CD4-positive, CD25-positive, alpha-beta regulatory T cell (primary cell): ENCODE data around the gene B3GALT5. TPM values are rescaled to one million over a fixed set of nuclear protein-coding genes. Genes with fewer than 3 reads are reported as not detected.

Experiments used
- ATAC-seq, 2 donors: fragments of 150-1000 bp; cut with Tn5 transposase; one replicate each; pipeline ENCODE4 v1.10.0; 2021; ENCODE audit warnings: low read depth in 2 of 2, moderate number of reproducible peaks in 2 of 2, moderate library complexity in 1 of 2
- DNase-seq, 3 donors: peaks; one replicate each; pipeline versions ENCODE4 v3.0.0 to v3.0.0-alpha.2; 2012 to 2022; ENCODE audit warnings: mixed read lengths in 1 of 3
- H3K27ac ChIP-seq: one replicate; pipeline ENCODE4 v1.7.0; 2013; ENCODE audit warnings: mild to moderate bottlenecking, low read length; ENCODE audit not compliant: insufficient read depth, poor library complexity, severe bottlenecking
- H3K27me3 ChIP-seq: one replicate; pipeline ENCODE4 v1.7.0; 2013; ENCODE audit warnings: low read length; ENCODE audit not compliant: control insufficient read depth, insufficient read depth
- H3K36me3 ChIP-seq: one replicate; pipeline ENCODE4 v1.7.0; 2013; ENCODE audit warnings: mild to moderate bottlenecking, low read length, moderate library complexity; ENCODE audit not compliant: control insufficient read depth, insufficient read depth
- H3K4me1 ChIP-seq: 2 replicates; pipeline ENCODE4 v1.7.0; 2013; ENCODE audit warnings: mild to moderate bottlenecking, low read length; ENCODE audit not compliant: insufficient read depth, control insufficient read depth, poor library complexity, severe bottlenecking
- H3K4me3 ChIP-seq: one replicate; pipeline ENCODE4 v1.7.0; 2013; ENCODE audit warnings: low read depth, mild to moderate bottlenecking, low read length, moderate library complexity
- H3K9me3 ChIP-seq, 2 experiments: 1 replicate in 1 of 2; 2 replicates in 1 of 2; pipeline ENCODE4 v1.7.0; 2013; ENCODE audit warnings: low read length in 2 of 2, mild to moderate bottlenecking in 1 of 2, moderate library complexity in 1 of 2; ENCODE audit not compliant: control insufficient read depth in 2 of 2
- H3K27ac Mint-ChIP-seq, 3 donors: one replicate each; pipeline ENCODE4 v1.8.0; 2020 to 2022; ENCODE audit warnings: mild to moderate bottlenecking in 3 of 3, mixed read lengths in 3 of 3, moderate library complexity in 2 of 3
- H3K27me3 Mint-ChIP-seq: one replicate; pipeline ENCODE4 v1.8.0; 2022; ENCODE audit warnings: mild to moderate bottlenecking, mixed read lengths
- H3K36me3 Mint-ChIP-seq: one replicate; pipeline ENCODE4 v1.8.0; 2020; ENCODE audit warnings: mixed read lengths
- H3K4me1 Mint-ChIP-seq, 4 donors: one replicate each; pipeline ENCODE4 v1.8.0; 2020 to 2022; ENCODE audit warnings: mixed read lengths in 4 of 4, mild to moderate bottlenecking in 1 of 4
- H3K4me3 Mint-ChIP-seq, 4 donors: one replicate each; pipeline ENCODE4 v1.8.0; 2020 to 2022; ENCODE audit warnings: mild to moderate bottlenecking in 4 of 4, mixed read lengths in 4 of 4, moderate library complexity in 3 of 4
- H3K9me3 Mint-ChIP-seq, 7 donors: one replicate each; pipeline ENCODE4 v1.8.0; 2020 to 2022; ENCODE audit warnings: mixed read lengths in 7 of 7, mild to moderate bottlenecking in 3 of 7, moderate library complexity in 2 of 7
- polyA plus RNA-seq, 4 donors: library from polyadenylated mRNA; unstranded; fragments of 300-500 nt; fragmentation: Illumina TruSeq; gene quantifications; one replicate each; pipeline ENCODE4 v1.2.3, GENCODE V29; 2021
- total RNA-seq: library from RNA; stranded (reverse); gene quantifications from one replicate; pipeline ENCODE4 v1.2.3, GENCODE V29; 2022

Gene B3GALT5
- total and polyA plus RNA-seq, 5 donors from 2014 or later = not detected

GRCh38 chr21:39712273-39712672 is 99.5 kb downstream of the B3GALT5 start:
- Mint-ChIP-seq H3K27me3 (peaks cover 4% of the 10 kb centered on the region), H3K9me3 (peaks cover 0 to 4% (median 0%) of the 10 kb centered on the region in 7 donors), H3K36me3 (no peaks in the 10 kb centered on the region), H3K4me1 (no peaks in the 10 kb centered on the region), H3K27ac (no peak overlapping the region), H3K4me3 (no peak overlapping the region)
- DNase-seq (no peak), ATAC-seq (no peak)
- no peaks in the 10 kb centered on the region for H3K27me3 ChIP-seq
- no peak overlapping the region for H3K4me3 ChIP-seq
- no peak overlapping the region for H3K27ac ChIP-seq
- no peaks in the 10 kb centered on the region for H3K36me3 ChIP-seq
- no peaks in the 10 kb centered on the region for H3K4me1 ChIP-seq
- H3K9me3 ChIP-seq = no peaks in the 10 kb centered on the region

DNA sequence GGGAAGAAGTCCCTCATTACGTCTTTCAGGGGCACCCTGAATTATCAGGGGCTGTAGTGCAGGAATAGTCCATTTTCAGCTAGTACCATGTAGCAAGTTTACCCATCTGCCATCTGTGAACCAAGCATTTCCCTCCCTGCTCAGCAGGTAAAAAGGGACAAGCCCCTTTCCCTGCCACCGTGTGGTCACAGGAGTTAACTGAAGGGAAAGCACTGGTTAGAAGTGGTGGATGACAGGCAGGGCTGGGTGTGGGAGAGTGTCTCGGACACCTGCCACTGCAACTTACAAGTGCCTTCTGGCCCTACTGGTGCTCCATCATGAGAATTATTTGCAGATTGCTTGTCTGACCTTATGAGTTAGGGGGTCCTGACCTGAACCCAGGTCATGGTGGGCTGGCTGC is 100.2 kb downstream of the B3GALT5 start:
- Mint-ChIP-seq H3K36me3 (no peaks in the 10 kb centered on the region), H3K4me1 (no peaks in the 10 kb centered on the region), H3K9me3 (peaks cover 0 to 4% (median 0%) of the 10 kb centered on the region in 7 donors), H3K4me3 (no peak overlapping the region), H3K27me3 (peaks cover 4% of the 10 kb centered on the region), H3K27ac (no peak overlapping the region)
- ATAC-seq (no peak), DNase-seq (no peak)
- no peak overlapping the region for H3K4me3 ChIP-seq
- H3K36me3 ChIP-seq = no peaks in the 10 kb centered on the region
- no peaks in the 10 kb centered on the region for H3K9me3 ChIP-seq
- no peaks in the 10 kb centered on the region for H3K27me3 ChIP-seq
- no peaks in the 10 kb centered on the region for H3K4me1 ChIP-seq
- no peak overlapping the region for H3K27ac ChIP-seq

DNA sequence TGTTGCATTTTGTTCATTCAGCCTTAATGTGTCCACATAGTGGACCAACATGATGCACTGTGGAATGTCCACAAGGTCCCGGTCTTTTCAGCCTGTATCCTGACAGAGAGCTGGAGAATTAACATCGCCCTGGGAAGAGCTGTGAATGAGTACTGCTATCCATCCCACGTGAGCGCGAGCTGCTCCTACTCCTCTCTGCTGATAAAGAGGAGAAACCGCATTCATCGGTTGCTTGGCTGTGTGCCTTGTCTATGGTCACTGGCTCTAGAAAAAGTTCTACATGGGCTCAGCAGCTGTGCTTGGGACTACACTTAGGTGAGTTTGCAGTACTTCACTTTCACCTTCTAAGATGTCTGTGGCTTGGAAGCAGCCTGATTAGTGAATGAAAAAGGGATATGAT is 101.2 kb downstream of the B3GALT5 start:
- no peak overlapping the region for H3K27ac ChIP-seq
- H3K36me3 ChIP-seq = no peaks in the 10 kb centered on the region
- ATAC-seq = no peak
- no peaks in the 10 kb centered on the region for H3K27me3 ChIP-seq
- H3K27ac Mint-ChIP-seq = no peak overlapping the region
- H3K36me3 Mint-ChIP-seq = no peaks in the 10 kb centered on the region
- peaks cover 4% of the 10 kb centered on the region for H3K27me3 Mint-ChIP-seq
- no peaks in the 10 kb centered on the region for H3K4me1 ChIP-seq
- H3K4me3 Mint-ChIP-seq = no peak overlapping the region
- peaks cover 0 to 2% (median 0%) of the 10 kb centered on the region in 7 donors for H3K9me3 Mint-ChIP-seq
- H3K4me3 ChIP-seq = no peak overlapping the region
- H3K9me3 ChIP-seq = no peaks in the 10 kb centered on the region
- H3K4me1 Mint-ChIP-seq = no peaks in the 10 kb centered on the region
- DNase-seq = no peak

- no peaks in the 10 kb centered on the region for H3K4me1 Mint-ChIP-seq
- no peaks in the 10 kb centered on the region for H3K27me3 ChIP-seq
- H3K27ac Mint-ChIP-seq = no peak overlapping the region
- H3K36me3 ChIP-seq = no peaks in the 10 kb centered on the region
- H3K4me3 ChIP-seq = no peak overlapping the region
- H3K4me1 ChIP-seq = no peaks in the 10 kb centered on the region
- no peaks in the 10 kb centered on the region for H3K9me3 ChIP-seq
- ATAC-seq = no peak
- H3K27ac ChIP-seq = no peak overlapping the region
- peaks cover 4% of the 10 kb centered on the region for H3K27me3 Mint-ChIP-seq
- no peak overlapping the region for H3K4me3 Mint-ChIP-seq
- peaks cover 0 to 2% (median 0%) of the 10 kb centered on the region in 7 donors for H3K9me3 Mint-ChIP-seq
- no peak for DNase-seq
- H3K36me3 Mint-ChIP-seq = no peaks in the 10 kb centered on the region
Observed at GRCh38 chr21:39714331-39714730, 101.6 kb downstream of the B3GALT5 start.

- DNase-seq = peak in 1 of 3 donors; percentile 38
- H3K36me3 ChIP-seq = no peaks in the 10 kb centered on the region
- H3K9me3 Mint-ChIP-seq = peaks cover 0 to 2% (median 0%) of the 10 kb centered on the region in 7 donors
- H3K4me3 Mint-ChIP-seq = no peak overlapping the region
- no peak overlapping the region for H3K27ac Mint-ChIP-seq
- H3K4me1 ChIP-seq = no peaks in the 10 kb centered on the region
- H3K4me1 Mint-ChIP-seq = no peaks in the 10 kb centered on the region
- no peaks in the 10 kb centered on the region for H3K27me3 Mint-ChIP-seq
- no peak for ATAC-seq
- no peaks in the 10 kb centered on the region for H3K9me3 ChIP-seq
- H3K27ac ChIP-seq = no peak overlapping the region
- no peaks in the 10 kb centered on the region for H3K27me3 ChIP-seq
- H3K4me3 ChIP-seq = no peak overlapping the region
- H3K36me3 Mint-ChIP-seq = no peaks in the 10 kb centered on the region
Observed at GRCh38 chr21:39715804-39716397, 103.2 kb downstream of the B3GALT5 start.

- Mint-ChIP-seq H3K27ac (no peak overlapping the region), H3K27me3 (no peaks in the 10 kb centered on the region)
Observed at GRCh38 chr21:39720126-39720778, 107.5 kb downstream of the B3GALT5 start.

DNA sequence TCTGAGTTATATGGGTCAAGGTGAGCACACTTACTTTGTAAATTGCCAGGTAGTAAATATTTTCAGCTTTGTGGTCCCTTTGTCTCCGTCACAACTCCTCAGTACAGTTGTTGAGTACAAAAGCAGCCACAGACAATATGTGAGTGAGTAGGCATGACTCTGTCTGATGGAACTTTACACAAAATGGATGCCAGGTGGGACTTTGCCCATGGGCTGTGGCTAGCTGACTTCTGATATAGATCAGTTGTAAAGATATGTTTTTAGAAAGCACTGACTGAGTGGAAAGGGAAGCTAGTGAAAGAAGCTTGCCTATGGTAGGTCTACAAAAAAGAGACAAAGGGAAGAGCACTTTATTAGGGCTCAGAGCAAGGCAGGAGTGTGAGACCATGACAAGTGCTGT is 109.1 kb downstream of the B3GALT5 start:
- Histone ChIP-seq H3K27me3 (no peaks in the 10 kb centered on the region), H3K27ac (no peak overlapping the region), H3K9me3 (no peaks in the 10 kb centered on the region), H3K4me1 (no peaks in the 10 kb centered on the region), H3K36me3 (no peaks in the 10 kb centered on the region), H3K4me3 (no peak overlapping the region)
- Mint-ChIP-seq H3K27me3 (no peaks in the 10 kb centered on the region), H3K27ac (no peak overlapping the region), H3K9me3 (peaks cover 0 to 3% (median 0%) of the 10 kb centered on the region in 7 donors), H3K4me3 (no peak overlapping the region), H3K4me1 (no peaks in the 10 kb centered on the region), H3K36me3 (no peaks in the 10 kb centered on the region)
- ATAC-seq (no peak), DNase-seq (no peak)

More at GRCh38 chr21:39720126-39720778, 107.5 kb downstream of the B3GALT5 start:
- Mint-ChIP-seq H3K4me1 (no peaks in the 10 kb centered on the region), H3K36me3 (no peaks in the 10 kb centered on the region), H3K4me3 (no peak overlapping the region), H3K9me3 (peaks cover 0 to 3% (median 0%) of the 10 kb centered on the region in 7 donors)
- Histone ChIP-seq H3K4me3 (no peak overlapping the region), H3K27ac (no peak overlapping the region), H3K9me3 (no peaks in the 10 kb centered on the region), H3K27me3 (no peaks in the 10 kb centered on the region), H3K36me3 (no peaks in the 10 kb centered on the region), H3K4me1 (no peaks in the 10 kb centered on the region)
- ATAC-seq (no peak), DNase-seq (no peak)
